KMS-11 (cell line): ENCODE data around the gene HSPA4.

Experiments used
- H2AFZ ChIP-seq: fragments of 200-600 bp; sonication (generic); 2 replicates; pipeline ENCODE4 v1.6.1; 2016; ENCODE audit warnings: antibody characterized with exemption, mixed run types, low read depth
- H3K27ac ChIP-seq: fragments of 200-600 bp; sonication (generic); 2 replicates; pipeline ENCODE4 v1.6.1; 2016; ENCODE audit warnings: mild to moderate bottlenecking, mixed run types
- H3K27me3 ChIP-seq: fragments of 200-600 bp; sonication (generic); 2 replicates; pipeline ENCODE4 v1.6.1; 2017; ENCODE audit warnings: mild to moderate bottlenecking, low read depth, mixed run types, moderate library complexity; ENCODE audit not compliant: insufficient read depth
- H3K36me3 ChIP-seq: fragments of 200-600 bp; sonication (generic); 2 replicates; pipeline ENCODE4 v1.6.1; 2017; ENCODE audit warnings: mild to moderate bottlenecking, mixed run types; ENCODE audit not compliant: insufficient read depth
- H3K4me1 ChIP-seq: fragments of 200-600 bp; sonication (generic); 2 replicates; pipeline ENCODE4 v1.6.1; 2016; ENCODE audit warnings: mild to moderate bottlenecking, low read depth, mixed run types; ENCODE audit not compliant: poor library complexity, severe bottlenecking
- H3K4me2 ChIP-seq: fragments of 200-600 bp; sonication (generic); 2 replicates; pipeline ENCODE4 v1.7.0; 2016; ENCODE audit warnings: mild to moderate bottlenecking, mixed run types
- H3K4me3 ChIP-seq: fragments of 200-600 bp; sonication (generic); IDR thresholded peaks from 2 replicates; pipeline ENCODE4 v1.6.1; 2017; ENCODE audit warnings: low read depth, low read length, mixed read lengths; ENCODE audit not compliant: insufficient read depth
- H3K79me2 ChIP-seq: fragments of 200-600 bp; sonication (generic); 2 replicates; pipeline ENCODE4 v1.6.1; 2016; ENCODE audit warnings: low read depth, mixed run types; ENCODE audit not compliant: insufficient read depth
- H3K9ac ChIP-seq: fragments of 200-600 bp; sonication (generic); 2 replicates; pipeline ENCODE4 v1.6.1; 2016; ENCODE audit warnings: mild to moderate bottlenecking, mixed run types
- H4K20me1 ChIP-seq: fragments of 200-600 bp; sonication (generic); 2 replicates; pipeline ENCODE4 v1.6.1; 2016; ENCODE audit warnings: mild to moderate bottlenecking, mixed run types; ENCODE audit not compliant: insufficient read depth
- TF ChIP-seq, protein P1 (sequence below): fragments of 200-600 bp; sonication (generic); conservative IDR thresholded peaks from 2 replicates; pipeline ENCODE4 v1.6.1; 2017; ENCODE audit warnings: low read depth, mild to moderate bottlenecking, antibody characterized with exemption, low read length, moderate library complexity, mixed read lengths

Gene HSPA4

DNA sequence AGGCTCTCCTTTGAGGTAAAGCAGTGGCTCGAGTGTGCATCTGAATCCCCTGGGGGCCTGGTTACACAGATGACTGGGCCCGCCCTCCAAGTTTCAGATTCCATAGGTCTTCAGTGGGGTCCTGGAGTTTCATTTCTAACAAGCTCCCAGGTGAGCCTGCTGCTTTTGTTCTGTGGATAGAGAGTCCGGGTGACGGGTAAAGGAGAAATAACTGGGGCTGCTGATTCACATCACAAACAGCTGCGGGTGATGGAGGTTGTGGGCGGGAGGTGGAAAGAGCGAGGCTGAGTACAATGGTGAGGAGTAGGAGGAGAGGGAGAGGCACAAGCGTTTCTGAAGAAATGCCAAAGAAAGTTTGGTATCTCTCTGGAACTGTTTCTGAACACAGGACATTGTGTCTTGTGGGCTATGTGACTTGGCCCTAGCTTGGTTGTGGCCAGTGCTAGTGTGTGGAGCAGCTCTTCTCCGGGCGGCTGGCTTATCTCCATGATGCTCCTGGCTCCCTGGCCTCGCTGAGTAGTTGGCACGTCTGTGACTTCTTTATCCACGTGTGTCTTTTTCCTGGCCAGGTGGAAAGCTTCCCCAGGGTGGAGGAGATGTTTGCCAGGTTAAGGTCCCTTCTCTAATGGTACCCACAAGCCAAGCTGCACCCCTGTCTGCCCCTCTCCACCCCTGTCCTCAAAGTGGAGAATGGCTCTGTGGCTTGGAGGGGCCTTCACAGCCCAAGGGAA, 61.7 kb downstream of the HSPA4 start:
- peaks cover 7% of the 10 kb centered on the region for H3K4me1 ChIP-seq
- no peak overlapping the region for H3K27ac ChIP-seq
- no peak overlapping the region for H2AFZ ChIP-seq
- H3K27me3 ChIP-seq: no peaks in the 10 kb centered on the region
- H4K20me1 ChIP-seq: no peaks in the 10 kb centered on the region
- TF ChIP-seq, protein P1, sequence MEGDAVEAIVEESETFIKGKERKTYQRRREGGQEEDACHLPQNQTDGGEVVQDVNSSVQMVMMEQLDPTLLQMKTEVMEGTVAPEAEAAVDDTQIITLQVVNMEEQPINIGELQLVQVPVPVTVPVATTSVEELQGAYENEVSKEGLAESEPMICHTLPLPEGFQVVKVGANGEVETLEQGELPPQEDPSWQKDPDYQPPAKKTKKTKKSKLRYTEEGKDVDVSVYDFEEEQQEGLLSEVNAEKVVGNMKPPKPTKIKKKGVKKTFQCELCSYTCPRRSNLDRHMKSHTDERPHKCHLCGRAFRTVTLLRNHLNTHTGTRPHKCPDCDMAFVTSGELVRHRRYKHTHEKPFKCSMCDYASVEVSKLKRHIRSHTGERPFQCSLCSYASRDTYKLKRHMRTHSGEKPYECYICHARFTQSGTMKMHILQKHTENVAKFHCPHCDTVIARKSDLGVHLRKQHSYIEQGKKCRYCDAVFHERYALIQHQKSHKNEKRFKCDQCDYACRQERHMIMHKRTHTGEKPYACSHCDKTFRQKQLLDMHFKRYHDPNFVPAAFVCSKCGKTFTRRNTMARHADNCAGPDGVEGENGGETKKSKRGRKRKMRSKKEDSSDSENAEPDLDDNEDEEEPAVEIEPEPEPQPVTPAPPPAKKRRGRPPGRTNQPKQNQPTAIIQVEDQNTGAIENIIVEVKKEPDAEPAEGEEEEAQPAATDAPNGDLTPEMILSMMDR: no peak
- no peaks in the 10 kb centered on the region for H3K36me3 ChIP-seq
- H3K9ac ChIP-seq: no peak overlapping the region
- H3K4me3 ChIP-seq: no peak overlapping the region
- H3K4me2 ChIP-seq: no peak overlapping the region
- no peaks in the 10 kb centered on the region for H3K79me2 ChIP-seq

DNA sequence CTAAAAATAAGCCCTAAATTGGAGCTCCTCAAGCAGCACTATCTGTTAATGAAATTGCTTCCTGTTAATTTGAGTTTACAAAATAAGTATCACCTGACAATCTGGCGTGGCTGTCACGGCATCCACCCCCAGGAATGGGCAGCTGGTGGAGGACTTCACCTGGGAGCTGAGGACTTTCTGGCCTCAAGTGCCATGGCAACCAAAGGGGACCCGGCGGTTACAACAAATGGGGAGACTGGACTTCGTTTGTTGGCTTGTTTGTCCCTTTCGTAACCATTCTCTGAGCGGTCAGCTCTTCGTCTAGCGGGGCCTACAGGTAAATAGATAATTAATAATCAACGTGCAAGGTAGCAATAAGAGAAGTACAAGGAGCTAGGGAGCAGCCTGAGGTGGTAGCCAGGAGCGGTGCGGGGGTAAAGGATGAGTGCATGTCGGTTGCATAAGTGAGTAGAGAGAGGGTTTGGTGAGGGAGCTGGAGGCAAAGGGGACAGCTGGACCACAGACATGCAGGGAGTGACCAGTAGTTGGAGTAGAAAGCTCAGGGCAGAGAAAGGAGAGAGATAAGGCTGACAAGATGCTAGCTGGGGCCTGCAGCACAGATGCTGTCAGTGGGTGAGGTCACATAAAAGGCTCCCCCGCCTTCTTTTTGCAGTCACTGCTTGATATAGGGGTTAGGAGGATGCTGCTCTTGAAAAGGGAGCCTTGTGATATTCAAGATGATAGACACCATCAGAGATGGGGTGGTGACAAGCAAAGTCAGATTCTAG, 62.5 kb downstream of the HSPA4 start:
- Histone ChIP-seq H2AFZ (no peak overlapping the region), H3K27ac (no peak overlapping the region), H4K20me1 (no peaks in the 10 kb centered on the region), H3K9ac (no peak overlapping the region), H3K36me3 (no peaks in the 10 kb centered on the region), H3K4me1 (peaks cover 7% of the 10 kb centered on the region), H3K4me3 (no peak overlapping the region), H3K27me3 (no peaks in the 10 kb centered on the region), H3K79me2 (no peaks in the 10 kb centered on the region), H3K4me2 (no peak overlapping the region)
- TF ChIP-seq, protein P1: no peak

DNA sequence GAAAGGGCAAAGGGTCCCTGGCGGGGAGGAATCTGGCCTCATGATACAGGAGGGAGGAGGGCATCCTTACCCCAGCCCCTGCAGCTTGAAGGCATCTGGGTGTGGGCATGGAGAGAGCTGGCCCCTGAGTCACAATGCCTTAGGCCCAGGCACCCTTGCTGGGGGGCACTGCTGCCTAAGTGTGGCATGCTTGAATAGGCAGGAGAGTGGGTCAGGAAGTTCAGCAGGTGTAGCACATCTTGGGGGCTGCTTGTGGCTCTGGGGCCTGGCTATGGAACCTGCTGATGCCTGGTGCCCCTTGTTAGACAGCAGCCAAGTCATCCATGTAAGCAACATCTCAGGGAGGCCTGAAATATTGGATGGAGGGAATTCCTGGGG, 63.1 kb downstream of the HSPA4 start:
- TF ChIP-seq, protein P1: no peak
- H2AFZ ChIP-seq: no peak overlapping the region
- no peak overlapping the region for H3K9ac ChIP-seq
- H3K79me2 ChIP-seq: no peaks in the 10 kb centered on the region
- no peaks in the 10 kb centered on the region for H3K27me3 ChIP-seq
- no peaks in the 10 kb centered on the region for H4K20me1 ChIP-seq
- H3K4me3 ChIP-seq: no peak overlapping the region
- H3K4me1 ChIP-seq: peaks cover 7% of the 10 kb centered on the region
- H3K4me2 ChIP-seq: no peak overlapping the region
- no peak overlapping the region for H3K27ac ChIP-seq
- no peaks in the 10 kb centered on the region for H3K36me3 ChIP-seq

DNA sequence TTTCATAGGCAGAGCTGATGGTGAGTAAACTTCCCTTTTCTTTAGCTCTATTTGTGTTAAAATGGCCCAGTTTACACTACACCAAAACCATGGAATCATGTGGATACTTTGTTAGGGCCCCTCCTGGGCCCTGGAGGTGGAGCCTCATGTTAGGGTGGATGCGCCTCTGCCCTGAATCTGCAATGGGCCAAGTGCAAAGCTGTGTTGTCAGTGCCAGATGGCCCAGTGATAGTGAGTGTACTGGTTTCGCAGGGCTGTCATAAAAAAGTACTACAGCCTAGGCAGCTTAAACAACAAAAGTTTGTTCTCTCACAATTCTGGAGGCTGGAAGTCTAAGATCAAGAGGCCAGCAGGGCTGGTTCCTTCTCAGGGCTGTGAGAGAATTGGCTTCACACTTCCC, 64.8 kb downstream of the HSPA4 start:
- Histone ChIP-seq H3K79me2 (no peaks in the 10 kb centered on the region), H3K36me3 (no peaks in the 10 kb centered on the region), H3K9ac (no peak overlapping the region), H3K4me1 (no peaks in the 10 kb centered on the region), H3K27ac (no peak overlapping the region), H3K4me3 (no peak overlapping the region), H3K4me2 (no peak overlapping the region), H4K20me1 (no peaks in the 10 kb centered on the region), H2AFZ (no peak overlapping the region), H3K27me3 (no peaks in the 10 kb centered on the region)
- TF ChIP-seq, protein P1: no peak
